Stimulated activated CD4-positive, alpha-beta T cell treated with anti-CD3 and anti-CD28 coated beads, TNF-alpha, amount 100 ng/mL, for 24 hours (primary cell): ENCODE data around the gene TNPO3.
"Not testable (repeated sequence)": the region's sequence is repeated elsewhere in the genome, so short reads cannot be mapped to it uniquely, and the experiment has no call there.

ENCODE experiments used
- DNase-seq, 3 experiments: peaks; one replicate each; pipeline ENCODE4 v3.0.0-alpha.2; 2020; ENCODE audit warnings: low read depth in 3 of 3

Gene TNPO3

DNA sequence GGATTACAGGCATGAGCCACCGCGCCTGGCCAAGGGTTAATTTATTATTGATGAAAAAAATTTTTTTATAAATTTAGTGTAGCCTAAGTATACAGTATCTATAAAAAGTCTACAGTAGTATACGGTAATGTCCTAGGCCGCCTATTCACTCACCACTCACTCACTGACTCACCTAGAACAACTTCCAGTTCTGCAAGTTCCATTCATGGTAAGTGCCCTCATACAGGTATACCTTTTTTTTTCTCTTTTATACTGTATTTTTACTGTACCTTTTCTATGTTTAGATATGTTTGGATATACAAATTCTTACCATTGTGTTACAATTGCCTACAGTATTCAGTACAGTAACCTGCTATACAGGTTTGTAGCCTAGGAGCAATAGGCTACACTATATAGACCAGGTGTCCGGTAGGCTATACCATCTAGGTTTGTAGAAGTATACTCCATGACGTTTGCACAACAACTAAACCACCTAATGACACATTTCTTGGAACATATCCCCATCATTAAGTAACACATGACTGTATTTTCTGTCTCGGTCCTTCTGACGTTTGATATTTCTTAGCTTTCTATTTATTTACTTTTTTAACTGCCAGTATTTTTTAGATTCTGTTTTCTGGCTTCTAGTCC, 93.8 kb downstream of the TNPO3 start:
- no peak for DNase-seq

DNA sequence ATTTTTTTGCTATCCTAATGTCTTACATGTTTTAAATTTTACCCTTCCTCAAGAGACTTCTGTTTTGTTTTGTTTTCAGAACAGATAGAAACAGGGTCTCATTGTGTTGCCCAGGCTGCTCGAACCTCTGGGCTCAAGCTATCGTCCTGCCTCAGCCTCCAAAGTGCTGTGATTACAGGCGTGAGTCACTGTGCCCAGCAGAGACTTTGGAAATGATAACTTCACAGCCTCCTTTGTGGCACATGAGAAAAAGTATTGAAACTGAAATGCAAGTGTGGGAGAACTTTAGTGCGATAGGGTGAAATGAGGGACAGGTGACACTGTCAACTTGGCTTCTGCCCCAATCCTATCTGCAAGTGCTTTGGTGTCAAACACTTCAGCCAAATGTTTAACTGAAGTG, 95.6 kb downstream of the TNPO3 start:
- DNase-seq = no peak

DNA sequence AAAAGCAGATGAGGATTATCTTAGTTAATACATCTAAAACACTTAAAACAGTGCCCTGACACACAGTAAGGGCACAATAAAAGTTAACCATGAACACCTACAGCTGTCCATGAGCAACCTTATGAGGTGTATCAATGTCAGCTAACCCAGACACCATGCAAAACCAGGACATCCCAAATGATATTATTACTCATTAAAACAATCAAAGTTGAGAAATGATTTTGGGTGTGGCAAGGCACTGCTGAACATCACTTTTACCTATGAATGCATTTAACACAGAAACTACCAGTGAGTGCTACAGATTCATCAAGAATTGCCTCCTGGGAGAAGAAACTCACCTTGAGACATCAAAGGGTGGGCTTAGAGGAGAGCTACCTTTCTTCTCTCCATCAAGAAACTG, 98.9 kb downstream of the TNPO3 start:
- no peak for DNase-seq

DNA sequence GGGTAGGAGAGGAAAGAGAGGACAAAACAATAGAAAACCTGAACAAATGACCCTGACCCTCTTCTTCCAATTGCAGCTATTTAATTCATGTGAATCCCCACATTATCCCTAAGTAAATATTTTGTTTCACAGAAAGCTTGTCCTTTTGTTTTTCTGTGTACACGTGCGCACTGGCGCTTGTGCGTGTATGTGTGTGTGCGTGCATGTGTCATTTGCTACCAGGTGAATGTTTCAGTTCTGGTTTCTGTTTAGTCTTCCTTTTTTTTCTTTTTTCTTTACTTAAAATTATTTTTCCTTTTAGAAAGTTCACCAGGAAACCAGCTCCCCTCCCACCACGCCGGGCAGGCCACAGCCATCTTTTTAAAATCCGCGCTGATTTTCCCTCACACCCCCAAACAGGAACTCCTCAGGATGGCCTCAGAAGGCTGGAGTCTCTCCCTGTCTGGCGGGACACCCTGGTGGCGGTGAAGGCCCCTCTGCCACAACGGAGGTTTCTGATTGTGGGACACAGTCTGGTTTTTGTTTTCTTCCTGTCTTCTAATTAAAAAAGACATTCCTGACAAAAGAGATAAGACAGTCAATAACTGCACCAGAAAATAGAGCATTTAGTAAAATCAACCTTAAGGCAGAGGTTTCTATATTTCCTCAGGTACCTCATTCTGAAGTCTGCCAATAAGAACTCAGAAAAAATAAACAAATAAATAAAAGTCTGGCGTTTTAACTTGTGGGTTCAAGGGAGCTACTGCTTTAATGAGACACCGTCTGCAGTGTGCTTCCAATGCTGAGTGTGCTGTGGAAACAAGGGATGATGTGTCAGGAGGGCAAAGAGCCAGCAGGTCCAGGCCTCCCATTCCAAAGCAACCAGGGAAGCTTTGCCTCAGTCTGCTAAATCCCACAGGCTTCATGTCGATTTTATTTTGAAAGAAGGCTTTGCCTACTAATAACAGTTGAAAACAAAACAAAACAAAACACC, 99.8 kb downstream of the TNPO3 start:
- no peak for DNase-seq

DNA sequence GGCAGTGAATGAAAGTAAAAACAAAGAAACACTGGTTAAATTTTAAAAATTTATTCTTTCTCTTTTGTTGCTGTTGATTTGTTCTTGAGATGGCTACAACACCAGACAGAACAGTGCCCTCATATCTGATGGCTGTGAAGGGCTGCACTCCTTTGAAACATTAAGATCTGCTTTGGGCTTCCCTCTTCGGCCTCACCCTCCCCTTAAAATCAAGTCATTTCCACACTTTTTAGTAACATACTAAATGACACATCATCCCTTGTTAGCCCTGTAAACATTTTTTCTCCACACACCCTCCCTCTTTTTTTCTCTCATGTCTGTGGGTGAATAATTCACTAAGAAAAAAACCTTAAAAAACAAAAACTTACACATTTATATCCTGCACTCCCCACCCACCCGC, 100.8 kb downstream of the TNPO3 start:
- DNase-seq = no peak

DNA sequence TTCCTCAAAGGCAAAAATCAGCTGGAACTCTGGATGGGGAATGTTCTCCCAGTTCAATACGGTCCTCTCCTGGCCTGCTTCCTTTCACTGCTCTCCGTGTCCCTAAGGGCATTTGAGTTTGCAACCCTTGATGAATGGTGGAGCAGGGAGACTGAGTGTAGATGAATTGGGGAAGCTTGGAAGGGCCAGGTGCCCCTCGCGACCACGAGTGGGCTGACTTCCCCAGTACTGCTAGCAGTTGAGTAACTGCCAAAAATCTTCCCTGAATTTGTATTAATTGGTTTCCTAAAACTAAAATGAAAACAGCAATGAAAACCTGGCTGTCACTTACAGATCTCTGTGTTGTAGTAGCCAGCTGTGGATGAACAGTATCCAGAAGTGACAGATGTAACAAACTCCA, 103.6 kb downstream of the TNPO3 start:
- no peak for DNase-seq

DNA sequence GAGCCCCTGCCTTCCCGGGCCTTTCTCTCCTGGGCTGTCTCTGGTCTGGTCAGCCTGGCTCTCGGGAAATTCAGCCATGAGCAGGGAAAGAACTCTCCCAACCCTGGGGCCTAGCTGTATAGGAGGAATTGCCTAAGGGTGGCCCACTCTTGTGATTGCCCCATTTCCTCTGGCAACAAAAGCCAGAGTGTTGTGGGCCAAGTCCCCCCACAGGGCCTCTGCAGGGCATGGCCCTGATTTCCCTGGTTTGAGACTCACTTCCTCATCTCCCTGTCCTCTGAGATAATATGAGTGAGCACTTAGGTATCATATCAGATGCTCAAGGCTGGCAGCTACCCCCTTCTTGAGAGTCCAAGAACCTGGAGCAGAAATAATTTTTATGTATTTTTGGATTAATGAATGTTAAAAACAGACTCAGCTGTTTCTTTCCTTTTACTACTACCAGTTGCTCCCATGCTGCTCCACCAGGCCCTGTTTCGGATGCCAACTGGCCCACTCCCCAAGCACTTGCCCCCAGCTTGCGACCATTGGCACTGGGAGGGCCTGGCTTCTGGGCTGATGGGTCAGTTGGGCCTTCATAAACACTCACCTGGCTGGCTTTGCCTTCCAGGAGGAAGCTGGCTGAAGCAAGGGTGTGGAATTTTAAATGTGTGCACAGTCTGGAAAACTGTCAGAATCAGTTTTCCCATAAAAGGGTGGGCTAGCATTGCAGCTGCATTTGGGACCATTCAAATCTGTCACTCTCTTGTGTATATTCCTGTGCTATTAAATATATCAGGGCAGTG, 105.7 kb downstream of the TNPO3 start:
- DNase-seq = no peak

DNA sequence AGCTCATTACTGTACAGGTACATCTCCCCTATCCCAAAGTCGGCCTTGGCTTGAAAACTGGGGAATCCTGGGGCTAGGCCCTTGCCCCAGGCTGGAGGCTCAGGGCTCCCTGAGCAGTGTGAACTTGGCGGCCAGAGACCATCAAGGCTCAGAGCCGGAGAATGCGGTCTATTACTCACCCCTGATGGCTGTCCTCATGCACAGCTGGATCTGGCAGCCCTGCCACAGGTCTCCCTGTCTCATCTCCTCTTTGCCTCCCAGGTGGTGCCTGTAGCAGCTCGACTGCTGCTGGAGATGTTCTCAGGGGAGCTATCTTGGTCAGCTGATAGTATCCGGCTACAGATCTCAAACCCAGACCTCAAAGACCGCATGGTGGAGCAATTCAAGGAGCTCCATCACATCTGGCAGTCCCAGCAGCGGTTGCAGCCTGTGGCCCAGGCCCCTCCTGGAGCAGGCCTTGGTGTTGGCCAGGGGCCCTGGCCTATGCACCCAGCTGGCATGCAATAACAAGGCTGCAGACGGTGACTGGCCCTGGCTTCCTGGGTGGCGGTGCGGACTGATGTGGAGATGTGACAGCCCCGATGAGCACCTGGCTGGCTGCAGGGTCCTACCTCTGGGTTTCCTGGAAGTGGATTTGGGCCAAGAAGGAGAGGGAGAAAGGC, 106.5 kb downstream of the TNPO3 start:
- no peak for DNase-seq

DNA sequence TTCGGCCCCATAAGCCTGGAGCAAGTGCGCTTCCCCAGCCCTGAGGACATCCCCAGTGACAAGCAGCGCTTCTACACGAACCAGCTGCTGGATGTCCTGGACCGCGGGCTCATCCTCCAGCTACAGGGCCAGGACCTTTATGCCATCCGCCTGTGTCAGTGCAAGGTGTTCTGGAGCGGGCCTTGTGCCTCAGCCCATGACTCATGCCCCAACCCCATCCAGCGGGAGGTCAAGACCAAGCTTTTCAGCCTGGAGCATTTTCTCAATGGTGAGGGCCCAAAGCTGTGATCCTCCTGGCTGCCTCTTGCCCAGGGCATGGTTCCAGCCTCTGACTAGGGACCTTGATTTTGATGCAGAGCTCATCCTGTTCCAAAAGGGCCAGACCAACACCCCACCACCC, 107.1 kb downstream of the TNPO3 start:
- no peak for DNase-seq

DNA sequence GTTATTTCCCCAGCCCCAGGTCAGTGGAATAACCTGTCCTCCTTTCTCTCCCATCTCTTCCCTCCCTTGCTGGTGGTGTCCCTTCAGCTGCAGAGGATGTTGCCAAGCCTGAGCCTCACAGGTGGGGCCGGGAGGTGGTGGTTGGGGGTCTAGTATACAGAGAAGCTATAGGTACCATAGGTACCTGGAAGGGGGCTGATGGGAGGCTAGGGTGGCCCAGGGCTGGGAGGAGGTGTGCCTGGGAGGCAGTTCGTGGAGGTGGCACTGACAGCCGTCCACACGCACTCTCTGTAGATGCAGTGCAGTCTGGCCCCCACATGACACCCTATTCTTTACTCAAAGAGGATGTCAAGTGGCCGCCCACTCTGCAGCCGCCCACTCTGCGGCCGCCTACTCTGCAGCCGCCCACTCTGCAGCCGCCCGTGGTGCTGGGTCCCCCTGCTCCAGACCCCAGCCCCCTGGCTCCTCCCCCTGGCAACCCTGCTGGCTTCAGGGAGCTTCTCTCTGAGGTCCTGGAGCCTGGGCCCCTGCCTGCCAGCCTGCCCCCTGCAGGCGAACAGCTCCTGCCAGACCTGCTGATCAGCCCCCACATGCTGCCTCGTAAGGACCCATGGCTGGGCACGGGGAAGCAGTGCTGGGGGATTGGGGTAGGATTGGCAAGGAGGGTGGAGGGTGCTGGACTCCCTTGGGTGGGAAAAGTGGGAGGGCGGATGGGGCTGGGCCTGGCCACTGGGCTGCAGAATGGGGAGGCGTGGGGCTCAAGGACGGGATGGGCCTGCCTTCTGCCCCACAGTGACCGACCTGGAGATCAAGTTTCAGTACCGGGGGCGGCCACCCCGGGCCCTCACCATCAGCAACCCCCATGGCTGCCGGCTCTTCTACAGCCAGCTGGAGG, 107.7 kb downstream of the TNPO3 start:
- DNase-seq = no peak

DNA sequence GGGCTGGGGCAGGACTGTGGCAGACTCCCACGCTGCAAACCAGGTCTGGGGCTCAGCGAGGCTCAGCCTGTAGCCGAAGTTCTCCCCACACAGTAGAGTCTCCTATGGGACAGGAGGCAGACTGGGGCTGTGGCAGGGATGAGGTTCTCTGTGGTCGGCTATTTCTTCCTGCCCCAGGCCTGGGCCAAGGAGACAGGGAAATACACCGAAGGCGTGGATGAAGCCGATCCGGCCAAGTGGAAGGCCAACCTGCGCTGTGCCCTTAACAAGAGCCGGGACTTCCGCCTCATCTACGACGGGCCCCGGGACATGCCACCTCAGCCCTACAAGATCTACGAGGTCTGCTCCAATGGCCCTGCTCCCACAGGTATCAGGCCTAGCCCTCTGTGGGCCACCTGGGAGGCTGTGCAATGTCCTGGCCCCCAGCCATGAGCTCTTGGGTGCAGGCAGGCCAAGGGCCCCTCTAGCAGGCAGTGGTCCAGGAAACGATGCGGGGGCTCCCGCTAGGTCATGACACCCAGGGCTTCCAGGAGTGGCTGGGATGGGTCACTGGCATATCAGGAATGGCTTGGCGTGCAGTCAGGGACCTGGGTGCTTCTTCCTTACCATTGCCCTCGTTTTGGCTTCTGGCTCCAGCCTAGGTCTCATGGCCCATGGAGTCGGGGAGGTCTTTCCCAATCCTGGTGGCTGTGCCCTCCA, 109.1 kb downstream of the TNPO3 start:
- DNase-seq = no peak

DNA sequence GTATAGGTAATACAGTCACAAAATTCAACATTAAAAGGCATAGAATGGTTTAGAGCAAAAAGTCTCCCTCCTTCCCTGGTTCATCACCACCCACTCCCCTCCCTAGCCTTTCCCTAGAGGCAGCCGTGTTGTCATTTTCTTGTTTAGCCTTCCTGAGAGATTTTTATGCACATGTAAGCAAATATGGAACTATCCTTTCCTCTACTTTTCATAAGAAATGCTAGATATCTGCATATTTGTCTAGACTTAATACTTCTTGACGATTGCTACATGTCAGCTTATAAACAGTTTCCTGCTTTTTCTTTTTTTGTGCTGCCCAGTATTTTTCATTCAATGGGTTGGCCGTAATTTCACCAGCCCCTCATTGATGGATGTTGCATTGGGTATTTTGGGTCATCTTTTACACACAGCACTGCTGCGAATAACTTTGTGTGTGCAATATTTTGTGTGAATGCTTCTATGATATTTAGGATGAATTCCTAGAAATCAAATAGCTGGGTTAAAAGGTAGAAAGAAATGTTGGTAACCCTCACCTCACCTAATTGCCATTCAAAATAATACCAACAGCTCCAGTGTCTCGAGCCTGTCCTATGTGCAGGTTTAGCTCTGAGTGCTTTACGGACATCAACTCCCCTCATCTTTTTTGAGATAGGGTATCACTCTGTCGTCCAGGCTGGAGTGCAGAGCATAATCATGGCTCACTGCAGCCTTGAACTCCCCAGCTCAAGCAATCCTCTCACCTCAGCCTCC, 110.2 kb downstream of the TNPO3 start:
- DNase-seq = no peak

DNA sequence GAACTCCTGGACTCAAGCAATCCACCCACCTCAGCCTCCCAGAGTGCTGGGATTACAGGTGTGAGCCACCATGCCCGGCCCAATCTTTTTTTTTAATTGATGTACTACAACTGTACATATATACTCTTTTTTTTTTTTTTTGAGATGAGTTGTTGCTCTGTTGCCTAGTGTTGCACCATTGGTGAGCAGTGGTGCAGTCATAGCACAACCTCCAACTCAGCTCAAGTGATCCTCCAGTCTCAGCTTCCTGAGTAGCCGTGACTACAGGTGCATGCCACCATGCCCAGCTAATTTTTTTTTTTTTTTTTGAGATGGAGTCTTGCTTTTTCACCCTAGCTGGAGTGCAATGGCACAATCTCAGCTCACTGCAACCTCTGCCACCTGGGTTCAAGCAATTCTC, 111.7 kb downstream of the TNPO3 start:
- not testable (repeated sequence) for DNase-seq

DNA sequence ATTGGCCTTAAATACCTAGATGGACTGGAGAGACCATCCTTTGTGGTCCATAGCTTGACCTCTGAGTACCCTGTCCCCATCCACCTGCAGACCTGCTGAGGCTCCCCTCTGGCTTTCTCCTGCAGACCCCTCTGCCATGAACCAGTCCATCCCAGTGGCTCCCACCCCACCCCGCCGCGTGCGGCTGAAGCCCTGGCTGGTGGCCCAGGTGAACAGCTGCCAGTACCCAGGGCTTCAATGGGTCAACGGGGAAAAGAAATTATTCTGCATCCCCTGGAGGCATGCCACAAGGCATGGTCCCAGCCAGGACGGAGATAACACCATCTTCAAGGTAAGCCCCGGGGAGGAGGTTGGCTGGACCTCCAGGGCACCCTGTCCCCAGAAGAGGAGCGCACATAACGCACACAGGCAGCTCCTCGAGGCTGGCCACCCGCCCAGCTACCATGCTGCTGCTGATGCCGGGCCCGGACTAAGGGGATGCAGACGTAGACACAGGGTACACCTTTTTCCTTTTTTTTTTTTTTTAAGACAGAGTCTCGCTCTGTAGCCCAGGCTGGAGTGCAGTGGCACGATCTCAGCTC, 112.9 kb downstream of the TNPO3 start:
- DNase-seq = no peak

DNA sequence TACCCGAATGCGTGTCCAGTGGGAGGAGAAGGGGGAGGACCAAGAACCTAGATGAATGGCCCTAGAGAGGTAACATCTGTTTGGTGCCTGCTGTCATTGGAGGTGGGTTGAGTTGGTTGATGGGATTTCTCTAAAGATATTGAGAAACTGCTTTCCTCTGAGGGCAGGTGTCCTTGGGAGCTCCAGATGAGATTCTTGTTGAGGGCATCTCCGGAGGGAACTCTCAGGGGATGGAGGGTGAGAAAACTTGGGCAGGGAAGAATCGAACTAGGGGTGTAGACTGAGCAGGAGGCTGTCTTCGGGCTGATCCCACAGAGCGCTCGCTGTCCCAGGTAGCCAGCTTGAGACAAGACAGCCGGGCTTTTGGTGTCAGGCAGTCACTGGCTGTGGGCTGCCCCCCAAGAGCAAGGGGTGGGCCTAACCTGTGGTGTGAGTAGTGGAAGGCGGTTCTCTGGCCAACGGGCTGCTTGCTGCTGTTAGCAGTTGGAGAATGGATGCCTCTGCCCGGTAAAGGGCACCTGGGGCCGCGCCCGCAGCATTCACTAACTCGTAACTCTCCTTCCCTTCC, 113.5 kb downstream of the TNPO3 start:
- no peak for DNase-seq

DNA sequence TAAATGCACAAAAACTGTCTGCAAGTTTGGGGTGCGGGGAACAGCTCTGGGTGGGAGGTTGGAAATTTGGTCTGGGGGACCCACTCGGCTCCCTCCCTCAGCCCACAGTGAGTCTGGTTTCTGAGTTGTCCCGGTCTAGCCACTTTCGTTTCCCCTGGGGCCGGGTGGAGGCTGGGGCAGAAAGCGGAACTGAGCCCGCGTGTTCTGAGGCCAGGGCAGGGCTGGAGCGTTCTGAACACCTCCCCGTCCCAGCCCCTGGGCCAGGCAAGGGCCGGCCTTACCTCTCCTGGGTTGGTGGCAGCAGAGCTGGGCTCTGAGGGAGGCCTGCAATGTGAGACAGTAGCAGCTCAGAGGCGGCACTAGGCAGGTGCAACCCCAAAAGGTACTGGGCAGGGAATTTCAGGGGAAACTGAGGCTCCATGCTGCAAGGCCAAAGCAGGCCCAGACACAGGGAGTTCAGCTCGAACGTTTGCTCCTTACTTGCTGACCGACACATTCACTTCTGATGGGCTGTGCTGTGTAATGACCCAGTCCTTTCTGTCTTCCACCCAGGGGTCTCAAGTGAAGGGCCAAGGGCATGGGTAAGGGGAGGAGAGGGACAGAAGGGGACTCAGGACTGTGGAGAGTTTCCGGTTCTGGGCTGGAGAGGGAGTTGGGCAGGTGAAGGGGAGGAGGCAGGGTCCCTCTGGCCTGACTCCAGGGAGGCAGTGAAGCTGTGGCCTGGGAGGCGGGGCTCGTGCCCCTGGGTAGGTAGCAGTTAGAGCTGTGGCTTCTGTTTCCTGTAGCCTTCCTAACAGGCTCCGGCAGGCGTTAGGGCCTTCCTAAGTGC, 114.2 kb downstream of the TNPO3 start:
- DNase-seq = no peak

DNA sequence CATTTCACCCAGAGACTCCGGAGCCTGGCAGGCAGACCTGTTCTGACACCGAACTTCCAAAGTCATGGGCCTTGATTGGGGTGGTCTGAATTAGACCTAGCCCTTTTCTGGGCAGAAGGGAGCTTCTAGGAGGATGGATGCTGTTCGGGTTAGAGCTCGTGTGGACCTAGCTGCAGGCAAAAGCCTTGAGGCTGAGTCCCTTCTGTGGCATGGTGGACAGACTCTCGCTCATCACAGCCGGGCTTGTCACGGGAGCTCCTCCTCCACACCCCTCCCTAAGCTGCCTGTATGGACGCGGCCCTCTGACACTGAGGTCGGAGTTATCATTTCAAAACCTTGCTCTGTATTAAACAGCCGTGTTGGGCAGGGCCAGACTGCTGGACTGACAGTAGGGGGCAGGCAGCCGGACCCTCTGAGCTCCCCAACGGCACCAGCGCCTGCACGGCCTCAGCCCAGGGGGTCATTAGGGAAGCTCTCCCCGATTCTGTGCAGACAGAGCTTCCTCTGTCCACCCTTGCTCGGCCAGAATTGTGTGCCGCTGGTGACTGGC, 115.0 kb downstream of the TNPO3 start:
- DNase-seq = no peak
